Liver (tissue), 9 donors: ENCODE results near the gene CPHXL. TPM values are rescaled to one million over a fixed set of nuclear protein-coding genes. Genes with fewer than 3 reads are reported as not detected.

Experiments
- DNase-seq: peaks from one replicate; pipeline ENCODE4 v3.0.0-alpha.2; 2017; ENCODE audit warnings: low spot score
- H3K27ac ChIP-seq, 2 donors: one replicate each; pipeline ENCODE4 v1.7.0; 2013; ENCODE audit warnings: inconsistent platforms in 2 of 2, low read length in 2 of 2, control low read depth in 1 of 2, low read depth in 1 of 2, mild to moderate bottlenecking in 1 of 2
- H3K27me3 ChIP-seq, 4 donors: one replicate each; pipeline versions ENCODE4 v1.6.1 to v1.7.0; 2013; ENCODE audit warnings: low read length in 3 of 4, inconsistent platforms in 1 of 4, mild to moderate bottlenecking in 1 of 4, moderate library complexity in 1 of 4; ENCODE audit not compliant: control insufficient read depth in 4 of 4, insufficient read depth in 4 of 4
- H3K36me3 ChIP-seq, 4 donors: one replicate each; pipeline versions ENCODE4 v1.6.1 to v1.7.0; 2013; ENCODE audit warnings: low read length in 3 of 4, mild to moderate bottlenecking in 3 of 4, low read depth in 1 of 4, moderate library complexity in 1 of 4; ENCODE audit not compliant: control insufficient read depth in 4 of 4, insufficient read depth in 3 of 4
- H3K4me1 ChIP-seq, 4 donors: one replicate each; pipeline versions ENCODE4 v1.6.1 to v1.7.0; 2013; ENCODE audit warnings: low read length in 3 of 4, mild to moderate bottlenecking in 3 of 4, moderate library complexity in 1 of 4; ENCODE audit not compliant: control insufficient read depth in 4 of 4, insufficient read depth in 4 of 4
- H3K4me3 ChIP-seq, 3 donors: one replicate each; pipeline versions ENCODE4 v1.6.1 to v1.7.0; 2013; ENCODE audit warnings: low read length in 3 of 3, control low read depth in 1 of 3, low read depth in 1 of 3, mild to moderate bottlenecking in 1 of 3
- H3K9ac ChIP-seq, 2 donors: one replicate each; pipeline ENCODE4 v1.7.0; 2013; ENCODE audit warnings: low read length in 2 of 2, mild to moderate bottlenecking in 2 of 2, moderate library complexity in 2 of 2, control low read depth in 1 of 2, low read depth in 1 of 2
- H3K9me3 ChIP-seq, 4 donors: one replicate each; pipeline versions ENCODE4 v1.6.1 to v1.7.0; 2013; ENCODE audit warnings: low read length in 3 of 4; ENCODE audit not compliant: control insufficient read depth in 4 of 4
- EGR1 ChIP-seq, 2 donors: IDR thresholded peaks; 2 replicates each; pipeline ENCODE4 v1.6.1; 2016 to 2018; ENCODE audit warnings: antibody characterized with exemption in 2 of 2, low read depth in 2 of 2
- FOXA1 ChIP-seq: IDR thresholded peaks from 2 replicates; pipeline ENCODE4 v1.6.1; 2016; ENCODE audit warnings: antibody characterized with exemption
- FOXA2 ChIP-seq: IDR thresholded peaks from 2 replicates; pipeline ENCODE4 v1.6.1; 2016; ENCODE audit warnings: antibody characterized with exemption
- GABPA ChIP-seq, 2 donors: IDR thresholded peaks in 1 of 2; conservative IDR thresholded peaks in 1 of 2; 2 replicates each; pipeline ENCODE4 v1.6.1; 2016; ENCODE audit warnings: antibody characterized with exemption in 2 of 2, mild to moderate bottlenecking in 1 of 2, moderate library complexity in 1 of 2
- HNF4A ChIP-seq, 2 donors: conservative IDR thresholded peaks; 2 replicates each; pipeline ENCODE4 v1.6.1; 2016; ENCODE audit warnings: antibody characterized with exemption in 2 of 2, mild to moderate bottlenecking in 2 of 2
- HNF4G ChIP-seq: IDR thresholded peaks from 2 replicates; pipeline ENCODE4 v1.6.1; 2016; ENCODE audit warnings: antibody characterized with exemption
- JUND ChIP-seq, 2 donors: IDR thresholded peaks; 2 replicates each; pipeline ENCODE4 v1.6.1; 2016; ENCODE audit warnings: antibody characterized with exemption in 2 of 2
- NR2F2 ChIP-seq: IDR thresholded peaks from 2 replicates; pipeline ENCODE4 v1.6.1; 2016; ENCODE audit warnings: antibody characterized with exemption
- RAD21 ChIP-seq, 2 donors: IDR thresholded peaks; 2 replicates each; pipeline ENCODE4 v1.6.1; 2016; ENCODE audit warnings: antibody characterized with exemption in 2 of 2, mild to moderate bottlenecking in 2 of 2
- RXRA ChIP-seq, 2 donors: IDR thresholded peaks; 2 replicates each; pipeline ENCODE4 v1.6.1; 2017 to 2018; ENCODE audit warnings: antibody characterized with exemption in 2 of 2, mild to moderate bottlenecking in 1 of 2
- SP1 ChIP-seq: IDR thresholded peaks from 2 replicates; pipeline ENCODE4 v1.6.1; 2018; ENCODE audit warnings: antibody characterized with exemption, mild to moderate bottlenecking
- TAF1 ChIP-seq: conservative IDR thresholded peaks from 2 replicates; pipeline ENCODE4 v1.6.1; 2016; ENCODE audit warnings: antibody characterized with exemption, mild to moderate bottlenecking
- YY1 ChIP-seq: IDR thresholded peaks from 2 replicates; pipeline ENCODE4 v1.6.1; 2016; ENCODE audit warnings: antibody characterized with exemption, mild to moderate bottlenecking
- WGBS: extraction: QIAGEN DNeasy Blood & Tissue Kit; methylation state at CpG from one replicate; pipeline ENCODE4 v1.1.7; 2013; 5-methylcytosine and 5-hydroxymethylcytosine counted together
- polyA plus RNA-seq, 2 donors: library from polyadenylated mRNA; stranded (reverse) in 1 of 2; unstranded in 1 of 2; fragments of 200-250 nt in 1 of 2; fragments of >200 nt in 1 of 2; fragmentation: Nextera tagmentation in 1 of 2; extraction: Ambion mirVana in 1 of 2; gene quantifications; one replicate each; pipeline versions ENCODE4 v1.2.1 to v1.2.3, GENCODE V29; 2013 to 2015
- total RNA-seq, 2 donors: library from RNA; depleted of rRNA; stranded (reverse); fragments of >200 nt; gene quantifications; one replicate each; pipeline ENCODE4 v1.2.3, GENCODE V29; 2014
- TF ChIP-seq, protein P1 (sequence below): IDR thresholded peaks from 2 replicates; pipeline ENCODE4 v1.6.1; 2016; ENCODE audit warnings: antibody characterized with exemption
- TF ChIP-seq, protein P2 (sequence below): IDR thresholded peaks from 2 replicates; pipeline ENCODE4 v1.6.1; 2016; ENCODE audit warnings: antibody characterized with exemption
- TF ChIP-seq, protein P3 (sequence below): fragments of 150-350 bp; IDR thresholded peaks from 2 replicates; pipeline ENCODE4 v1.5.1; 2017; ENCODE audit warnings: improper control_type of control experiment, low read depth, low read length; ENCODE audit not compliant: missing input control
- TF ChIP-seq, protein P4 (sequence below): IDR thresholded peaks from 2 replicates; pipeline ENCODE4 v1.6.1; 2016; ENCODE audit warnings: antibody characterized with exemption, mild to moderate bottlenecking
- TF ChIP-seq, protein P5 (sequence below): IDR thresholded peaks from 2 replicates; pipeline ENCODE4 v1.6.1; 2016; ENCODE audit warnings: antibody characterized with exemption
- donor health status: healthy.
- donor health status: healthy.
- donor health status: healthy.
- donor health status: healthy.
- donor health status: healthy.

The CPHXL gene
- total and polyA plus RNA-seq, 4 donors, result not detected

DNA sequence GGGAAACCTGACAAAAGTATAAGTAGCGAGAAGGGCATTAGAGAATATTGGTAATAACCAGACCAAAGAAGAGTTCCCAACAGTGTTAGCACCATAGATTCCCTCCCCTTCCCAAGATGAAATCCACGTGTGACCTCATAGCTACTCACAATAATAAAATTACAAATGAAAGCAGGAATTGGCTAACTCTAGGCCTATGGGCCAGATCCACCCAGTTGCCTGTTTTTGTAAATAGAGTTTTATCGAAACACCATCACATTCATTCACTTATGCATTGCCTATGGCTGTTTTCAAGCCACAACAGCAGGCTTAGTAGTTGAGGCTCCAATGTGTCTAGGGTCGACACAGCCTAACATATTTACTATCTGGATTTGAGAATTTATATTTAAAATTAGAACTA, 7.8 kb downstream of the CPHXL start:
- H3K9me3 ChIP-seq, result no peaks in the 10 kb centered on the region
- DNase-seq, result no peak
- no peak overlapping the region for H3K27ac ChIP-seq
- H3K4me3 ChIP-seq, result no peak overlapping the region
- H3K9ac ChIP-seq, result no peak overlapping the region
- H3K27me3 ChIP-seq, result no peaks in the 10 kb centered on the region
- H3K4me1 ChIP-seq, result no peaks in the 10 kb centered on the region
- WGBS, result 91% methylated on average over 4 of the region's 4 CpGs
- TF ChIP-seq RXRA (IDR thresholded peaks at IDR 0.05) (no peak), JUND (IDR thresholded peaks at IDR 0.05) (no peak), HNF4A (conservative IDR thresholded peaks at IDR 0.05) (no peak), SP1 (no peak), TAF1 (no peak), GABPA (IDR thresholded peaks at IDR 0.05 in 1 of 2, conservative IDR thresholded peaks at IDR 0.05 in 1 of 2) (no peak), YY1 (no peak), FOXA2 (no peak), NR2F2 (no peak), FOXA1 (no peak), HNF4G (no peak), RAD21 (IDR thresholded peaks at IDR 0.05) (no peak), EGR1 (IDR thresholded peaks at IDR 0.05; ENCODE audit: low read depth in 2 of 2) (no peak)
- TF ChIP-seq, protein P1, sequence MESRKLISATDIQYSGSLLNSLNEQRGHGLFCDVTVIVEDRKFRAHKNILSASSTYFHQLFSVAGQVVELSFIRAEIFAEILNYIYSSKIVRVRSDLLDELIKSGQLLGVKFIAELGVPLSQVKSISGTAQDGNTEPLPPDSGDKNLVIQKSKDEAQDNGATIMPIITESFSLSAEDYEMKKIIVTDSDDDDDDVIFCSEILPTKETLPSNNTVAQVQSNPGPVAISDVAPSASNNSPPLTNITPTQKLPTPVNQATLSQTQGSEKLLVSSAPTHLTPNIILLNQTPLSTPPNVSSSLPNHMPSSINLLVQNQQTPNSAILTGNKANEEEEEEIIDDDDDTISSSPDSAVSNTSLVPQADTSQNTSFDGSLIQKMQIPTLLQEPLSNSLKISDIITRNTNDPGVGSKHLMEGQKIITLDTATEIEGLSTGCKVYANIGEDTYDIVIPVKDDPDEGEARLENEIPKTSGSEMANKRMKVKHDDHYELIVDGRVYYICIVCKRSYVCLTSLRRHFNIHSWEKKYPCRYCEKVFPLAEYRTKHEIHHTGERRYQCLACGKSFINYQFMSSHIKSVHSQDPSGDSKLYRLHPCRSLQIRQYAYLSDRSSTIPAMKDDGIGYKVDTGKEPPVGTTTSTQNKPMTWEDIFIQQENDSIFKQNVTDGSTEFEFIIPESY, result no peak
- TF ChIP-seq, protein P2, sequence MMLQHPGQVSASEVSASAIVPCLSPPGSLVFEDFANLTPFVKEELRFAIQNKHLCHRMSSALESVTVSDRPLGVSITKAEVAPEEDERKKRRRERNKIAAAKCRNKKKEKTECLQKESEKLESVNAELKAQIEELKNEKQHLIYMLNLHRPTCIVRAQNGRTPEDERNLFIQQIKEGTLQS, result no peak
- TF ChIP-seq, protein P3, sequence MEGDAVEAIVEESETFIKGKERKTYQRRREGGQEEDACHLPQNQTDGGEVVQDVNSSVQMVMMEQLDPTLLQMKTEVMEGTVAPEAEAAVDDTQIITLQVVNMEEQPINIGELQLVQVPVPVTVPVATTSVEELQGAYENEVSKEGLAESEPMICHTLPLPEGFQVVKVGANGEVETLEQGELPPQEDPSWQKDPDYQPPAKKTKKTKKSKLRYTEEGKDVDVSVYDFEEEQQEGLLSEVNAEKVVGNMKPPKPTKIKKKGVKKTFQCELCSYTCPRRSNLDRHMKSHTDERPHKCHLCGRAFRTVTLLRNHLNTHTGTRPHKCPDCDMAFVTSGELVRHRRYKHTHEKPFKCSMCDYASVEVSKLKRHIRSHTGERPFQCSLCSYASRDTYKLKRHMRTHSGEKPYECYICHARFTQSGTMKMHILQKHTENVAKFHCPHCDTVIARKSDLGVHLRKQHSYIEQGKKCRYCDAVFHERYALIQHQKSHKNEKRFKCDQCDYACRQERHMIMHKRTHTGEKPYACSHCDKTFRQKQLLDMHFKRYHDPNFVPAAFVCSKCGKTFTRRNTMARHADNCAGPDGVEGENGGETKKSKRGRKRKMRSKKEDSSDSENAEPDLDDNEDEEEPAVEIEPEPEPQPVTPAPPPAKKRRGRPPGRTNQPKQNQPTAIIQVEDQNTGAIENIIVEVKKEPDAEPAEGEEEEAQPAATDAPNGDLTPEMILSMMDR, result no peak
- TF ChIP-seq, protein P4, sequence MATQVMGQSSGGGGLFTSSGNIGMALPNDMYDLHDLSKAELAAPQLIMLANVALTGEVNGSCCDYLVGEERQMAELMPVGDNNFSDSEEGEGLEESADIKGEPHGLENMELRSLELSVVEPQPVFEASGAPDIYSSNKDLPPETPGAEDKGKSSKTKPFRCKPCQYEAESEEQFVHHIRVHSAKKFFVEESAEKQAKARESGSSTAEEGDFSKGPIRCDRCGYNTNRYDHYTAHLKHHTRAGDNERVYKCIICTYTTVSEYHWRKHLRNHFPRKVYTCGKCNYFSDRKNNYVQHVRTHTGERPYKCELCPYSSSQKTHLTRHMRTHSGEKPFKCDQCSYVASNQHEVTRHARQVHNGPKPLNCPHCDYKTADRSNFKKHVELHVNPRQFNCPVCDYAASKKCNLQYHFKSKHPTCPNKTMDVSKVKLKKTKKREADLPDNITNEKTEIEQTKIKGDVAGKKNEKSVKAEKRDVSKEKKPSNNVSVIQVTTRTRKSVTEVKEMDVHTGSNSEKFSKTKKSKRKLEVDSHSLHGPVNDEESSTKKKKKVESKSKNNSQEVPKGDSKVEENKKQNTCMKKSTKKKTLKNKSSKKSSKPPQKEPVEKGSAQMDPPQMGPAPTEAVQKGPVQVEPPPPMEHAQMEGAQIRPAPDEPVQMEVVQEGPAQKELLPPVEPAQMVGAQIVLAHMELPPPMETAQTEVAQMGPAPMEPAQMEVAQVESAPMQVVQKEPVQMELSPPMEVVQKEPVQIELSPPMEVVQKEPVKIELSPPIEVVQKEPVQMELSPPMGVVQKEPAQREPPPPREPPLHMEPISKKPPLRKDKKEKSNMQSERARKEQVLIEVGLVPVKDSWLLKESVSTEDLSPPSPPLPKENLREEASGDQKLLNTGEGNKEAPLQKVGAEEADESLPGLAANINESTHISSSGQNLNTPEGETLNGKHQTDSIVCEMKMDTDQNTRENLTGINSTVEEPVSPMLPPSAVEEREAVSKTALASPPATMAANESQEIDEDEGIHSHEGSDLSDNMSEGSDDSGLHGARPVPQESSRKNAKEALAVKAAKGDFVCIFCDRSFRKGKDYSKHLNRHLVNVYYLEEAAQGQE, result no peak
- TF ChIP-seq, protein P5, sequence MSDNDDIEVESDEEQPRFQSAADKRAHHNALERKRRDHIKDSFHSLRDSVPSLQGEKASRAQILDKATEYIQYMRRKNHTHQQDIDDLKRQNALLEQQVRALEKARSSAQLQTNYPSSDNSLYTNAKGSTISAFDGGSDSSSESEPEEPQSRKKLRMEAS, result no peak
- H3K36me3 ChIP-seq, result no peaks in the 10 kb centered on the region

DNA sequence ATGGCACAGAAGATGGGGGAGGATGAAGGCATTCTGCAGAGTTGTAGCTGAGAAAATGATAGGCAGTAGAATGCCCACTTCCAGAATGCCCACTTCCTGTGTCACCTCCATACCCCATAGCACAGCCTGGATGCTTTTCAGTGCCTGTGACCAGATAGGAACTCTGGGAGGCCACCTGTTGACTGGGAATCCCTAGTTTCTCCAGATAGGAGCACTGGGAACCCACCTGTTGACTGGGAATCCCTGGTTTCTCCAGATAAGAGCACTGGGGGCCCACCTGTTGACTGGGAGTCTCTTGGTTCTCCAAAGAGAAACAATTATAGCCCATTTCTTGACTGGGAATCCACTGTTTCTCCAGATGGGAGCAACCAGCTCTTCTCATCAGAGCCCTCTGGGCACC, 11.6 kb downstream of the CPHXL start:
- no peaks in the 10 kb centered on the region for H3K27me3 ChIP-seq
- no peaks in the 10 kb centered on the region for H3K36me3 ChIP-seq
- H3K27ac ChIP-seq, result no peak overlapping the region
- no peak overlapping the region for H3K9ac ChIP-seq
- H3K4me1 ChIP-seq, result no peaks in the 10 kb centered on the region
- DNase-seq, result no peak
- no peaks in the 10 kb centered on the region for H3K9me3 ChIP-seq
- no peak overlapping the region for H3K4me3 ChIP-seq
- TF ChIP-seq FOXA2 (no peak), HNF4G (no peak), HNF4A (conservative IDR thresholded peaks at IDR 0.05) (no peak), RXRA (IDR thresholded peaks at IDR 0.05) (no peak), EGR1 (IDR thresholded peaks at IDR 0.05; ENCODE audit: low read depth in 2 of 2) (no peak)
- TF ChIP-seq, protein P4, result no peak
- TF ChIP-seq, protein P2, result no peak
- TF ChIP-seq, protein P3, result no peak
- TF ChIP-seq, protein P5, result no peak
